Measurements from ENCODE around the gene TERF2IP.

The TERF2IP gene

GRCh38 chr16:75640598-75640997 lies 7.0 kb upstream of the TERF2IP start:
- DNase-seq = no peak

- DNase-seq = no peak
Measured at GRCh38 chr16:75644240-75645012, 3.1 kb upstream of the TERF2IP start.

GRCh38 chr16:75647112-75647491 lies 471 bp upstream of the TERF2IP start:
- no peak for DNase-seq

GRCh38 chr16:75648265-75649076 lies 898 bp downstream of the TERF2IP start:
- DNase-seq = peak; percentile 74

- DNase-seq = peak; percentile 89
Measured at GRCh38 chr16:75653922-75654321, 6.3 kb downstream of the TERF2IP start.

GRCh38 chr16:75658175-75658574 lies 10.6 kb downstream of the TERF2IP start:
- no peak for DNase-seq

GRCh38 chr16:75660321-75660720 lies 12.7 kb downstream of the TERF2IP start:
- no peak for DNase-seq

- DNase-seq = no peak
Measured at GRCh38 chr16:75660726-75661302, 13.2 kb downstream of the TERF2IP start.

- no peak for DNase-seq
Measured at GRCh38 chr16:75667503-75667902, 19.9 kb downstream of the TERF2IP start.

GRCh38 chr16:75676909-75677308 lies 29.3 kb downstream of the TERF2IP start, which contains the start of gene CPHXL2:
Gene CPHXL2 (minus strand): TSS chr16:75677009. CDS start chr16:75676999, 10 bp downstream.
- DNase-seq = no peak

GRCh38 chr16:75679366-75679765 lies 31.8 kb downstream of the TERF2IP start:
- DNase-seq = no peak

GRCh38 chr16:75682308-75682707 lies 34.7 kb downstream of the TERF2IP start:
- no peak for DNase-seq

- DNase-seq = no peak
Measured at GRCh38 chr16:75687361-75687760, 39.8 kb downstream of the TERF2IP start.

- DNase-seq = no peak
Measured at GRCh38 chr16:75695708-75696107, 48.1 kb downstream of the TERF2IP start.

GRCh38 chr16:75697571-75697970 lies 50.0 kb downstream of the TERF2IP start:
- DNase-seq = no peak

GRCh38 chr16:75701361-75701760 lies 53.8 kb downstream of the TERF2IP start, which contains the start of gene DUXB:
Gene DUXB (minus strand): TSS chr16:75701461. CDS start chr16:75701418, 43 bp downstream.
- DNase-seq = no peak

GRCh38 chr16:75702242-75702641 lies 54.7 kb downstream of the TERF2IP start:
- no peak for DNase-seq

GRCh38 chr16:75703306-75703705 lies 55.7 kb downstream of the TERF2IP start:
- no peak for DNase-seq
